ENCODE results near the gene NHERF1. TPM values are rescaled to one million over a fixed set of nuclear protein-coding genes. Genes with fewer than 3 reads are reported as not detected.

Gene NHERF1
- total RNA-seq, 1 experiment from 2014 or later = 90.8 TPM

DNA sequence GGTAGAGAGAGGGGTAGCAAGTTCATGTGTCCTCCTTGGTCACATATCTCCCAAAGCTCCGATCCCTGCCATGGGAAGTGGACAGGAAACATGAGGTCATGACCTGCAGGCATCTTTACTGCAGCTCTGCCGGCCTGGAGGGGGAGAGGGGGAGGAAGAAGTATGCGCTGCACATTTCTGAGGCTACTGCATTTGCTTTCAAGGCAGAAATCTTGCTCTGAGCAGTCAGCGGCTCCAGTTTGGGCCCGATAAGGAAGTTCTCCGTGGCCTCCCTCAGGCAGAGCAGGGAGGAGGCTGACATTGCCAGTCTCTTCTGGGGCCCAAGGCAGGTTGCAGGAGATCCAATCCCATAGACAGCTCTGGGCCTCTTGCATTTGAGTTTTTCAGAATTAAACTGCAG is 1.5 kb upstream of the NHERF1 start:
- no peak overlapping the region; the same call in 1 of the 2 replicates for H3K27ac ChIP-seq (ENCODE audit: low read length)
- no peaks in the 10 kb centered on the region for H3K27me3 ChIP-seq (ENCODE audit: control insufficient read depth, insufficient read depth, low read length)
- in situ Hi-C loops (cut with HindIII; ENCODE audit: low pct_unique_long_range_greater_than_20kb, low sequenced_read_pairs) (no loop called here), intact Hi-C loops (cut with micrococcal nuclease; ENCODE audit: unreplicated experiment) (no loop called here)
- ChIA-PET CTCF (interaction anchor here (0.6 to 3.2 kb wide), 7 partner anchors 9 to 123 kb away, joined by 3 to 16 read pairs (median 7); no protein-coding TSS in a partner anchor), POLR2A (no interaction called here)
- no TSS peak for BruUV-seq (replicated peaks)
- no peak overlapping the region for H3K4me3 ChIP-seq (ENCODE audit: low read depth in 2 of 2, low read length in 2 of 2)
- no peak for ATAC-seq
- TF ChIP-seq TCF7L2 (IDR thresholded peaks at IDR 0.05; ENCODE audit: low read depth, low read length) (no peak), SIN3A (IDR thresholded peaks at IDR 0.05; ENCODE audit: borderline replicate concordance, insufficient read depth, low read depth, low read length) (no peak), POLR2AphosphoS5 (IDR thresholded peaks at IDR 0.05; ENCODE audit: low read depth, low read length) (no peak)
- TF ChIP-seq, protein P1, sequence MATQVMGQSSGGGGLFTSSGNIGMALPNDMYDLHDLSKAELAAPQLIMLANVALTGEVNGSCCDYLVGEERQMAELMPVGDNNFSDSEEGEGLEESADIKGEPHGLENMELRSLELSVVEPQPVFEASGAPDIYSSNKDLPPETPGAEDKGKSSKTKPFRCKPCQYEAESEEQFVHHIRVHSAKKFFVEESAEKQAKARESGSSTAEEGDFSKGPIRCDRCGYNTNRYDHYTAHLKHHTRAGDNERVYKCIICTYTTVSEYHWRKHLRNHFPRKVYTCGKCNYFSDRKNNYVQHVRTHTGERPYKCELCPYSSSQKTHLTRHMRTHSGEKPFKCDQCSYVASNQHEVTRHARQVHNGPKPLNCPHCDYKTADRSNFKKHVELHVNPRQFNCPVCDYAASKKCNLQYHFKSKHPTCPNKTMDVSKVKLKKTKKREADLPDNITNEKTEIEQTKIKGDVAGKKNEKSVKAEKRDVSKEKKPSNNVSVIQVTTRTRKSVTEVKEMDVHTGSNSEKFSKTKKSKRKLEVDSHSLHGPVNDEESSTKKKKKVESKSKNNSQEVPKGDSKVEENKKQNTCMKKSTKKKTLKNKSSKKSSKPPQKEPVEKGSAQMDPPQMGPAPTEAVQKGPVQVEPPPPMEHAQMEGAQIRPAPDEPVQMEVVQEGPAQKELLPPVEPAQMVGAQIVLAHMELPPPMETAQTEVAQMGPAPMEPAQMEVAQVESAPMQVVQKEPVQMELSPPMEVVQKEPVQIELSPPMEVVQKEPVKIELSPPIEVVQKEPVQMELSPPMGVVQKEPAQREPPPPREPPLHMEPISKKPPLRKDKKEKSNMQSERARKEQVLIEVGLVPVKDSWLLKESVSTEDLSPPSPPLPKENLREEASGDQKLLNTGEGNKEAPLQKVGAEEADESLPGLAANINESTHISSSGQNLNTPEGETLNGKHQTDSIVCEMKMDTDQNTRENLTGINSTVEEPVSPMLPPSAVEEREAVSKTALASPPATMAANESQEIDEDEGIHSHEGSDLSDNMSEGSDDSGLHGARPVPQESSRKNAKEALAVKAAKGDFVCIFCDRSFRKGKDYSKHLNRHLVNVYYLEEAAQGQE (IDR thresholded peaks at IDR 0.05; ENCODE audit: insufficient read depth in 1 of 2, low read depth in 2 of 2, low read length in 1 of 2) = no peak
- TF ChIP-seq, protein P2, sequence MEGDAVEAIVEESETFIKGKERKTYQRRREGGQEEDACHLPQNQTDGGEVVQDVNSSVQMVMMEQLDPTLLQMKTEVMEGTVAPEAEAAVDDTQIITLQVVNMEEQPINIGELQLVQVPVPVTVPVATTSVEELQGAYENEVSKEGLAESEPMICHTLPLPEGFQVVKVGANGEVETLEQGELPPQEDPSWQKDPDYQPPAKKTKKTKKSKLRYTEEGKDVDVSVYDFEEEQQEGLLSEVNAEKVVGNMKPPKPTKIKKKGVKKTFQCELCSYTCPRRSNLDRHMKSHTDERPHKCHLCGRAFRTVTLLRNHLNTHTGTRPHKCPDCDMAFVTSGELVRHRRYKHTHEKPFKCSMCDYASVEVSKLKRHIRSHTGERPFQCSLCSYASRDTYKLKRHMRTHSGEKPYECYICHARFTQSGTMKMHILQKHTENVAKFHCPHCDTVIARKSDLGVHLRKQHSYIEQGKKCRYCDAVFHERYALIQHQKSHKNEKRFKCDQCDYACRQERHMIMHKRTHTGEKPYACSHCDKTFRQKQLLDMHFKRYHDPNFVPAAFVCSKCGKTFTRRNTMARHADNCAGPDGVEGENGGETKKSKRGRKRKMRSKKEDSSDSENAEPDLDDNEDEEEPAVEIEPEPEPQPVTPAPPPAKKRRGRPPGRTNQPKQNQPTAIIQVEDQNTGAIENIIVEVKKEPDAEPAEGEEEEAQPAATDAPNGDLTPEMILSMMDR (IDR thresholded peaks at IDR 0.05) = no peak
- H3K36me3 ChIP-seq (ENCODE audit: control insufficient read depth, insufficient read depth, low read length) = peaks cover 2% of the 10 kb centered on the region; the same call in 1 of the 2 replicates
- no peak for DNase-seq (ENCODE audit: low read depth, low spot score)
- H3K9me3 ChIP-seq (ENCODE audit: control insufficient read depth, insufficient read depth, low read depth, low read length) = no peaks in the 10 kb centered on the region
- H3K4me1 ChIP-seq (ENCODE audit: control insufficient read depth, insufficient read depth, low read length) = peaks cover 32% of the 10 kb centered on the region

DNA sequence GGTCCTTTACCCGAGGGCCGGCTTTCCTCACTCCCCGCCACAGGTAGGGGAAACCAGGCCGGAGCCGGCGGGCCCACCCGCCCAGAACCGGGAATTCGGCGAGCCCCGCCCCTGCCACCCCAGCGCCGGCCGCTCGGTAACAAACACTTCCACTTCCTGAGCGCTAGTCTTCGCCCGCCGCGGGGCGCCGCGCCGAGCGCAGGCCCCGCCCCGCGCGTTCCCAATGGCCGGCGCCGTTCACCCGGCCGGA is 224 bp upstream of the NHERF1 start:
- DNase-seq (ENCODE audit: low read depth, low spot score) = no peak
- CTCF ChIA-PET = no interaction called here
- in situ Hi-C loops (cut with HindIII; ENCODE audit: low pct_unique_long_range_greater_than_20kb, low sequenced_read_pairs) = no loop called here
- ATAC-seq = no peak
- no TSS peak for BruUV-seq (replicated peaks)
- Histone ChIP-seq H3K9me3 (ENCODE audit: control insufficient read depth, insufficient read depth, low read depth, low read length) (no peaks in the 10 kb centered on the region), H3K36me3 (ENCODE audit: control insufficient read depth, insufficient read depth, low read length) (peaks cover 2% of the 10 kb centered on the region; the same call in 1 of the 2 replicates), H3K27me3 (ENCODE audit: control insufficient read depth, insufficient read depth, low read length) (no peaks in the 10 kb centered on the region), H3K27ac (ENCODE audit: low read length) (peak overlapping the region; percentile 53), H3K4me1 (ENCODE audit: control insufficient read depth, insufficient read depth, low read length) (peaks cover 38% of the 10 kb centered on the region), H3K4me3 (ENCODE audit: low read depth in 2 of 2, low read length in 2 of 2) (peak overlapping the region; percentile 59 to 95)
- intact Hi-C loops (cut with micrococcal nuclease; ENCODE audit: unreplicated experiment) = no loop called here
- POLR2A ChIA-PET = interaction anchor here (0.7 kb wide), 1 partner anchor 125 kb away, joined by 4 read pairs; no protein-coding TSS in a partner anchor
- TF ChIP-seq SIN3A (IDR thresholded peaks at IDR 0.05; ENCODE audit: borderline replicate concordance, insufficient read depth, low read depth, low read length) (no peak), TCF7L2 (IDR thresholded peaks at IDR 0.05; ENCODE audit: low read depth, low read length) (no peak), POLR2AphosphoS5 (IDR thresholded peaks at IDR 0.05; ENCODE audit: low read depth, low read length) (no peak)
- TF ChIP-seq, protein P2 (IDR thresholded peaks at IDR 0.05) = no peak
- TF ChIP-seq, protein P1 (IDR thresholded peaks at IDR 0.05; ENCODE audit: insufficient read depth in 1 of 2, low read depth in 2 of 2, low read length in 1 of 2) = no peak
